ENCODE data around the gene LRRC8C. TPM values are rescaled to one million over a fixed set of nuclear protein-coding genes. Genes with fewer than 3 reads are reported as not detected.

Gene LRRC8C
- total and polyA plus RNA-seq, 10 of the 15 experiments (the other 5 are each of a cell fraction or from before 2014, with no cell fraction given): 2.3 to 16.3 (median 10.8) TPM

GRCh38 chr1:89611721-89612120 is 21.2 kb upstream of the LRRC8C start (continued):
- TF ChIP-seq HSF1 (IDR thresholded peaks at IDR 0.05; ENCODE audit: low read depth, low read length) (no peak), POU2F2 (IDR thresholded peaks at IDR 0.05; ENCODE audit: borderline replicate concordance, low read depth, low read length) (0 out of 3 replicates have a peak, but pooled peaks have one; percentile 29), HCFC1 (IDR thresholded peaks at IDR 0.05; ENCODE audit: low read length) (no peak), RUNX3 (IDR thresholded peaks at IDR 0.05; ENCODE audit: low read length) (peak; percentile 97), TCF12 (IDR thresholded peaks at IDR 0.05; ENCODE audit: low read depth, low read length) (no peak), IKZF1 (conservative IDR thresholded peaks at IDR 0.05) (peak; percentile 63), BHLHE40 (IDR thresholded peaks at IDR 0.05; ENCODE audit: borderline replicate concordance in 1 of 2, low read depth in 2 of 2, low read length in 1 of 2) (peak; percentile 42 to 47; a peak in 1 of 4 replicates), POLR2AphosphoS2 (IDR thresholded peaks at IDR 0.05; ENCODE audit: low read depth, low read length) (no peak), CBX5 (IDR thresholded peaks at IDR 0.05; ENCODE audit: low read depth) (no peak), EP300 (IDR thresholded peaks at IDR 0.05; ENCODE audit: borderline replicate concordance in 1 of 2, control insufficient read depth in 1 of 2, low read depth in 2 of 2, low read length in 2 of 2) (peak; percentile 78 to 92), DPF2 (IDR thresholded peaks at IDR 0.05) (peak; percentile 95), ATF3 (IDR thresholded peaks at IDR 0.05; ENCODE audit: borderline replicate concordance, extremely low read depth, low read depth, low read length) (no peak), ZBED1 (IDR thresholded peaks at IDR 0.05; ENCODE audit: borderline replicate concordance) (peak; percentile 66; the same call in 1 of the 2 replicates), TCF7 (IDR thresholded peaks at IDR 0.05; ENCODE audit: borderline replicate concordance) (0 out of 2 replicates have a peak, but pooled peaks have one; percentile 32), NFIC (IDR thresholded peaks at IDR 0.05; ENCODE audit: low read depth, low read length) (peak; percentile 93), EZH2 (IDR thresholded peaks at IDR 0.05; ENCODE audit: borderline replicate concordance, control insufficient read depth, low read depth, low read length) (no peak), SREBF2 (IDR thresholded peaks at IDR 0.05; ENCODE audit: low read length) (no peak), REST (IDR thresholded peaks at IDR 0.05; ENCODE audit: low read depth, low read length) (no peak), RELA (IDR thresholded peaks at IDR 0.05; ENCODE audit: borderline replicate concordance, partially characterized antibody) (no peak), NBN (IDR thresholded peaks at IDR 0.05) (peak; percentile 52; the same call in 1 of the 2 replicates), ASH2L (IDR thresholded peaks at IDR 0.05; ENCODE audit: borderline replicate concordance, low read depth) (no peak), SKIL (IDR thresholded peaks at IDR 0.05; ENCODE audit: low read depth, poor library complexity, severe bottlenecking) (peak; percentile 96), ETV6 (conservative IDR thresholded peaks at IDR 0.05 in 1 of 2, IDR thresholded peaks at IDR 0.05 in 1 of 2; ENCODE audit: borderline replicate concordance in 1 of 2, low read depth in 1 of 2) (peak in 1 of 2 experiments; percentile 72; a peak in 2 of 4 replicates)
